ENCODE measurements around the gene CHAT.

CHAT gene

DNA sequence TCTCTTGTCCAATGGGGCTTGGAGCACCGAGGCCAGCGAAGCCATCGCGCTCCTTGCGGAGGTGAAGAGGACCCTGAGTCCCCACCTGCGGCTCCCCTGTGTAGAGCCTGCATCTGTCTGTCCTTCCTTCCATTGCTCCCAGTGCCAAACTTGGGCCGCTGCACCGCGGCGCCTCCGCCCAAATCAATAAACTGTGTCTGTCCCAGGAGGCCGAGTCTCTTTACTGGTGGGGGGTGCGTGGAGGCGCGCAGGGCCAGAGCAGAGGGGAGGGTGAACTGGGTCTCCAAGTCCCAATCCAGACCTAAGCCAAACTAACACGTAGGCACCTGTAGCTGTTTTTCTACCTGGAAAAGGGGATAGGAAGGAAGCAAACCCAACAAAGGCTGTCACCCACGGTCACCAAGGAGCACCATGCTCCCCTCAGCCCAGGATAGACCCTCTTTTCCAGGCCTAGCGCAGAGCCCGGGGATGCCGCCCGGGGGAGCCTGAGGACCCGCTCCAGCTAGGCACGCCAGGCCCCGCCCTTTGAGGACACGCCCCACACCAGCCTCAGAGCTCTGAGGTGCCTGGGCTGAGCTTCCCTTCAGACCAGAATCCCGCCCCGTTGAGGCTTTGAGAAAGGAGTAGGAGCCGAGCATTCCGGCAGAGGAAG, 1.2 kb upstream of the CHAT start:
- no peak for DNase-seq (ENCODE audit: low read depth)

DNA sequence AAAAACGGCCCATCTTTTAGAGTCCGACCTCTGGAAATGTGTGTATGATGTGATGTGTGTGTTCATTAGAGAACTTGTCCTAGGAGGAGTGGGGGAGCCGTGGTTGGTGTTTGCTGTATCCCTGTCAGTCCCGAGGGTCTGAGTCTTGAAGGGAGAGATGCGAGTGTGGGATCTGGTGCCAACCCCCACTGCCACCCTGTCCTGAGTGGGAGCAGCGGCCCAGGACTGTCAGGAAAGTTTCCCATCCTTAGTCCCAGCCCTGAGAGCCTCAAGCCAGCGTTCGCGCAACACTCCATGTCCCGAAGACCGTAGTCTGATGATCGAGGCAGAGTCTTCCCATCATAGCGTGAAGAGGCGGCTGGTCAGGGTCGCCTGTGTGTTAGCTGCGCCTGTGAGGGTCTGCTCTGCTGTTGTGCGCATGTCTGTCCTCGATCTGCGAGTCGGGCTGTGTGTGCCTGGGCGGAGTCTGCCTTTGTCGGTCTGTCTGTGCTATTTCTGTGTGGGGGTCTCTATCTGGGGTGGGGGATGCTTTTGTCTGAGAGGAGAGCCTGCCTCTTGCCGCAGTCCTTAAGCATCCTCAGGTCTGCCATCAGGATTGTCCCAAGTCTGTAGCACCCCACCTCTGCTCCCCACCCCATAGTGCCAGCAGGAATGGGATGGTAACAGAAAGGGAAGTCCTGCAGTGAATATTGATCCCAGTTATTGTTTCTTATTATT, 514 bp upstream of the CHAT start:
- no peak for DNase-seq (ENCODE audit: low read depth)

DNA sequence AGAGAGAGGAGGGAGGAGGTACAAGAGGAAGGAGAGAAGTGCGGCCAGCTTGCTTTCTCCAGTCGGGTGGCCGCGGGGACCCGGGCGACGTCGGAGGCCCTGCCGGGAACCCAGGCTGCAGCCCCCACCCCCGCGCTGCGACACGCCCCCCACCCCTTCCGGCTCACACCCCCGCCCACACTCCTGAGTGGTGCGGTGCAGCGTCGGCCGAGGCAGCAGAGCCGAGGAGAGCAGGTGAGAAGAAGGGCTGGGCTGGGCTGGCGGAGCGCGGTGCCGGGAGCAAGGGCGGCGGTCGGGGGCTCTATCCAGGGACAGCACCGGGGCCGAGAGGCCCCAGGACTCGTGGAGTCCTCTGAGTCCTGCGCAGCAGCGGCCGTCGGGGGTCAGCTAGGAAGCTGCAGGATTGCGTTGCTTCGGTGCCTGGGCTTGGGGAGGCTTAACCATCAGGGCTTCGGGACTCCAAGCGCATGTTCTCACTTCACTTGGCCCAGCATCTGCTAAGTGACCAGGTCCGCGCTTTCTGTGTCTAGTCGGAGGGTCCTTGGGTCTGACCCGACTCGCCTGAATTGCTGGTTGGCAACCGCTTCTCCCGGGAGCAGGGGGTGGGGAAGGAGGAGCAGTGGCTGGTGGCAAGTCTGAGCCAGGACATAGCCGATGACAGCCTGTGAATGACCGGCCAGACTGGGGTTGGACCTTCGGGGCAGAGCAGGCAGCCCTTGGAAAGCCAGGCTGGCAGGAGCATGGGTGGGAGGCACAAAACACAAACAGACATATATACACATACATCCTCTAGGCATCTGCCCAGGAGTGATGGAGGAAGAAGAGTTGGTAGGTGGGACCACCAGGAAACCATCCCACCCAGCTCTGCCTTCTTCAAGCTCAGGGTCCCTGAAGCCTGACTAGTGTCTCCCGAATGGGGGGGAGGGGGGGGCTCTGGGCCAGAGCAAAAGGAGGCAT, 683 bp downstream of the CHAT start:
- DNase-seq (ENCODE audit: low read depth), result no peak

DNA sequence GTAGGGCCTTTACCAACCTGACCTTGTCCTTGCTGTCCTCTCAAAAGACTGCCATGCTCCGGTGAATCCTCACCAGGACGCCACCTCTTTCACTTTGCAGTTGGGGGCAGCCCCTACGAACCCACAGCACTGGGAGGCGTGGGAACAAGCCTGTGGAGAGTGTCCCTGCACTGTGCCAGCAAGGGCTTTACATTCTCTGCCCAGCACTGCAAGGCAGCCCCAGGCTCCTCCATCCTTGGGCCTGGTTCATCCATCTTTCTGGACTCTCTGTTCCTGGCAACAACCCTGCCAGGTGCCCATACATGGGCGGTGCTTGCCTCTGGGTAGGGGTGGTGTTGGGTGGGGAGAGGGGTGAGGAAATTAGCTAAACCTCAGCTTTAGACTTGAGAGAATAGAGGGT, 1.4 kb downstream of the CHAT start:
- DNase-seq (ENCODE audit: low read depth), result no peak

DNA sequence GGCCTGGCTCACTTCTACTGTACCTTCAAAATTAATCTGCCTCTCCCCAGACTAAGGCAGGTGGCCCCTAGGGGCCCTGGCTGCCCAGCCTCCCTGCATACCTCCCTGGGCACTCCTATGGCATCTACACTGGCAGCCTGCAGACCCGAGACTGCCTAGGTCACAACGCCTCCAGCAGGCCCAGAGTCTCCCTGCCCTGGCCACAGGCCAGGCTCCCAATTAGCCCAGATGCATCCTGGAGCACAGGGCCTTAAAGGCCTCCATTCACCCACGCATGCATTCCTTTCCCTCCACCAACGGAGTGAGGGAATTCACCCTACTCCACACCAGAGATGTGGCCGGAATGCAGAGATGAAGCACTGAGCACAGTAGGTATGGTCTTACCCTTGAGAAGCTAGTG, 1.9 kb downstream of the CHAT start:
- DNase-seq (ENCODE audit: low read depth), result no peak

DNA sequence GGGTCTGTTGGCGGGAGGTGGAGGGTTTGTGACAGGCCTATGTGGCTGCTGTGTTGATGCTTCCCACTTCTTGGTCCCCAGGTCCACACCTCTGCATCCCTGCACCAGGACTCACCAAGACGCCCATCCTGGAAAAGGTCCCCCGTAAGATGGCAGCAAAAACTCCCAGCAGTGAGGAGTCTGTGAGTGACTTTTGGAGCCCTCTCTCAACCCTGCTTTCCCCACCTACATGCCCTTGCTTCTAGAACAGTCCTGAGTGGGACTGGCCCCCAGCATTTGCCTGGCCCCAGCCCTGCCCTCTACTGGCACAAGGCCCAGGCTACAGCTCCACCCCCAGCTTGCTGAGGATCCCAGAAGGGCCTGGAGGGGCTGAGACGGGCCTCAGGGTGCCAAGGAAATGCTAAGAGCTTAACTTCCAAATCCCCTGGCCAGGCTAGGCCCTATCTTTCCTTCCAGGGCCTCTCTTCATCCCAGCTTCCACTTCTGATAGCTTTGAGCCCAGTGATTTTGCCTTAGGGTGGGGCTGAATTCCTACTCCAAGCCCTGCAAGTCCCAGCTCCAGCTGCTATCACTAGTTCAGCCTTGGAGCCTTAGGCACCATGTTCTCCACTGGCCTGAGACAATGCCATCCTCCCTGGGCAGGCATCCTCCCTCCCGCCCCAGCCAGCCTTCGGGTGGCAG, 2.7 kb downstream of the CHAT start:
- no peak for DNase-seq (ENCODE audit: low read depth)

DNA sequence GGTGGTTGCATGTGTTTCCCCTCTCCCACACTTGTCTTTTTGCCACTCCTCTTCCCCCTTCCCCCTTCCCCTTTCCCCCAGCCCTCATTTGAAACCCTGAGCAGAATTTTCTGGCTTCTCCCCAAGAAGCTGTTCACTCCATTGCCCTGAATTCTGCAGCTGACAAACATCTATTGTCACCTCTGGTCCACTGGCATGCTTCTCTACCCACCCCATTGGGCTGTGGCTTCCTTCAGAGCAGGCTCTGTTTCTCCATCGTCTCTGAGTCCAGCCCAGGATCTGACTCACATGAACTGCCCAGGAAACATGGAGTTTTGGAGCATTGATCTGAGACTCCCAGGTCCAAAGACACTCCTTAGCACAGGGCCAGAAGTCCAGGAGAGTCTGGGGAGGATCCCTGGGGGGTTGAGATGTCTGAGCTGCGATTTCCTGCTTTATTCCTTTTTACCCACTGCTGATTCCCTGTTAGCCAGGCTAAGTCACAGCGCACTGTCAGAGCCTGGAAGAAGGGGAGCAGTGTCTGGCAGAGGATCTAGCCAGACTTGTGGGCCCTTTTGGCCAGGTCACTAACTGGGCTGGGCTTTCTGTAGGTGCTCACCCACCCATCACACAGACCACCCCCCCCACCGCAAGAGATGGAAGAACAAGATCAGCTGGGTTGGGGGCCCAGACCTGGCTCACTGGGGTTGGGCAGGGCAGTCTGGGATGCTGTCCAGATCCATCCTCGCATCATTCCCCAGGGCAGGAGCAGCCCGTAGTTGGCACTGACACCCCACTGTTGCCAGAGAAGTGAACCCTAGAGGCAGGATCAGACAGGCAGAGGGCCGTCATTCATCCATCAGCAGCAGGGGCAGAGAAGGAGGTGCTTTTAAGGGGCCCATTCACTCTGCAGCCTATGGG, 3.5 kb downstream of the CHAT start:
- DNase-seq (ENCODE audit: low read depth), result no peak

DNA sequence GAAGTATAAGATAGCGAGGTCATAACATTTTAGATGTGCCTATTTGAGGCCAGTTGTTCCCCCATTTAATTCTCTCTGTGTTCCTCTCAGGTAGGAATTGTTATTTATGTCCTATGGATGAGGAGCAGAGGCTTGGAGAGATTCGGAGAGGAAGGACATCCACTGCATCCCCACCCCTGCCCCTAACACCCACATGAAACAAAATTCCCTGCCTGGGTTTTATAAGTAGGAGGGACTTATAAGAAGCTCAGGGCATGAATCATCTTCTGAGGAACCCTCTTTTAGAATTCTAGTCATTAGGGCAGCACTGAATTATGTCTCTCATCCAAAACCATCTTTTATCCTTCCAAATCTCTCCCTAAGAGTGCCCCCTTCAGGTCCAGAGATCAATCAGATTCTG, 5.0 kb downstream of the CHAT start:
- no peak for DNase-seq (ENCODE audit: low read depth)

DNA sequence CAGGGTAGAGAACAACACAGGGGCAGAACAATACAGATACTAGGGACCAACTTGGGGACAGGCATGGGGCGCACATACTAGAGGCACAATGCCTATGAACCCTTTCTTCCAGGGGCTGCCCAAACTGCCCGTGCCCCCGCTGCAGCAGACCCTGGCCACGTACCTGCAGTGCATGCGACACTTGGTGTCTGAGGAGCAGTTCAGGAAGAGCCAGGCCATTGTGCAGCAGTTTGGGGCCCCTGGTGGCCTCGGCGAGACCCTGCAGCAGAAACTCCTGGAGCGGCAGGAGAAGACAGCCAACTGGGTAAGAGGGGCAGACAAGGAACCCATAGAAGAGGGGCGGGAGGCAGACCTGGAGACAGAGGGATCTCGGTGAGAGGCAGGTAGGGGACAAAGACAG, 5.8 kb downstream of the CHAT start:
- no peak for DNase-seq (ENCODE audit: low read depth)

DNA sequence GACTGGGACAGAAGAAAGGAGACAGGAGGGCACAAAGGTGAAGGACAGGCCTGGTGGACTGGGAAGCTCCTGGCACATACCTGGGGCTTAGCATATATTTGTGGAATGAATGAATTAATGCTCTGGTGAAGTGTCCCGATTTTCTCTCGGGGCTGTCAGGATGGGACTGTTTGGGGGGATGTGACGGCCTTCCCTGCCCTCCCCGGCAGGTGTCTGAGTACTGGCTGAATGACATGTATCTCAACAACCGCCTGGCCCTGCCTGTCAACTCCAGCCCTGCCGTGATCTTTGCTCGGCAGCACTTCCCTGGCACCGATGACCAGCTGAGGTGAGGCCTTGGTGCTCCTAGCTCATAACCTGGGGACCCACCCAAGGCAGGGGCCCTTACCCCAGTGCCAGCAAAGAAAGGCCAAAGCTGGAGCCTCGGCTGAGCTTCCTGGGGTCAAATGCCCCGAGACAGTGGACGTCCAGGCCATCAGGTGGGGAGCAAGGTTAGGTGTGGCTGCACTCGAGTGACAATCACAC, 6.5 kb downstream of the CHAT start:
- DNase-seq (ENCODE audit: low read depth), result no peak

DNA sequence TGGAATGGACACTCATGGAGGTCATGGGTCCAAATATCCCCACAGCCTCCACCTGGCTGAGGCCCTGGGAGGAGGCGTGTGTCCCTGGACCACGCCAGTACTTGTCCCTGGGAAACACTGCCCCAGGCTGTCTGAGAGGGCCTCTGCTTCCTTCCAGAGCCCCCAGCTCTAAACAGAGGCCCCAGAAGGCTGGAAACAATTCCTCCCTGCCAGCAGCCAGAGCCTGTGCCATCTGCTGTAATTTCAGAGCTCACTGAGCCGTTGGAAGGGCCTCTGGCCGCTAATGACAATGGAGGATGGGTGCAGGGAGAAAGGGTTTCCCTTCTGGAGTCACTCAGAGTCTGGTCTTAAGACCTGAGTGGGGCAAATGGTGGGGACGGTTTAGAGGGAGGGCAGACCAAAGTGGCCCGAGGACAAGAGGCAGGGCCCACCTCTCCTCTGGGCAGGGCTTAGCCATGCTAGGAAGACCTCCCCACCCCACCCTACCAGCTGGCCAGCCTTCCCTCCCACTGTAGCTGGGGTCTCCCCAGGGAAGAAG, 7.1 kb downstream of the CHAT start:
- no peak for DNase-seq (ENCODE audit: low read depth)

DNA sequence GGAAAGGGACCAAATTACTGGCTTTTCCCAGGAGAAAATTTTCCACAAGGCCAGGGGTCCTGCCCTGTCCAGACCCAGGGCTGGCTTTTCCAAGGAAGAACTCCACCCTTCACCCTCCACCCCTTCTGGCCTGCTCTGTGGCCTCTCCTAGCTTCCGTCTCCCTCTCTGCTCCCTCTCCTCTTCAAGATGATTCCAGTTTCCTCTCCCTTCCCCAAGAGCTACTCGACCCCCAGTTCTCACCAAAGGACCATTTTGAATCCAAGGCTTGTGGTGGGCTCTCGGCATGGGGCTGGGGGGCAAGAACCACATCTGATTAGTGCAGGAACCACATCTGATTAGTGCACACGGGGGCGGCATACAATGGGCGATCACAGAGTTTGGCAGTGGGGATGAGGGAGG, 7.7 kb downstream of the CHAT start:
- no peak for DNase-seq (ENCODE audit: low read depth)

DNA sequence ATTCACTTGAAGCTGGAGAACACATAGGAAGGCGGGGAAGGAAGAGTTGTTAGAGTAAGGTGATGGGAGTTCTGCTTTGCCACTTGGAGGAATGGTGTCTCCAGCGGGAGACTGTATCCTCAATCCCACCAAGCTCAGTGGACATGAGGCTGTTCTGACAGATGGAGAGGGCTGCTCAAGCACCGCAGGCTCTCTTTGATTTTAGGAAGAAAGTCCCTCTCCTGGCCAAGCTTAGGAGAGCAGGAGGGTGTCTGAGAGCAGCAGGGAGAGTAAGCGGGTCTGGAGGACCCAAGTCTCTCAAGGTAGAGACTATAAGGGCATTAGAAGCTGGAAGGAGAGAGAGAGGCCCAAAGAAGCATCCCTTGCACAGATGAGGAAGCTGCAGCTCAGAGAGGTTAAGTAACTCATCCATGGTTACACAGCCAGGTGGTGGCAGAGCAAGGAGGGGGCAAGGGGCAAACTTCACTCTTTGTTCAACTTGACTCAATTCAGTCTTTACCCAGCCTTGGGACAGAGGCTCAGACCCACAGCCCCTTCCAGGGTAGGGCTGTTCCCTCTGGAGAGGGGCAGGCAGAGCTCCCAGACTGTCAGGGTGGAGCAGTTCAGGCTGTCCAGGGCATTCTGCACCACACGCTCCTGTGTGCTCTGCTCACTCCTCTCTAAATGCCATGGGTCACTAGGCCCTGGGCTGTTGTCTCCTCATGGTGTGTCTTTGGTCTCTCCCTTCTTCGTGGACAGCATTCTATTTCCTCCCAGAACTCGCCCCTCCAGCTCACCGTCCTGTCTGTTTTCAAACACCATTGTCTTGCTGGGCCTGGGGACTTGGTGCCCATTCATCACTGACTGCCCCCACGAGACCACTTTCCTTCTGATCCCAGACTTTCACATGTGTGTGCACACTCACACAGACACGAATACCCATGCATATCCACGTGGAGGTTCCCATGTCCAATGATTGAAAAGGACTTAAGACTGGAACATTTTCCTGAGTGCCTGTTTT, 8.9 kb downstream of the CHAT start:
- no peak for DNase-seq (ENCODE audit: low read depth)

DNA sequence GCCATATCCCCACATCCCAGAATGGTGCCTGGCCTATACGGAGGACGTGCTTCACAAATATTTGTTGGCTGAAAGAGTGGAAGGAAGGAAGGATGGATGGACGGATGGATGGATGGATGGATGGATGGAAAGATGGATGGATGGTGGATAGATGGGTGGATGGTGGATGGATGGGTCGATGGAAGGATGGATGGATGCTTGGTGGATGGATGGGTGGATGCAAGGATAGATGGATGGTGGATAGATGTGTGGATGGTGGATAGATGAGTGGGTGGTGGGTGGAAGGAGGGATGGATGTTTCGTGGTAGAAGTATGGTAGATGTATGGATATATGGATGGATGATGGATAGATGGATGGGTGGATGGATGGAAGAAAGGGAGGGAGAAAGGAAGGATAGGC, 10.8 kb downstream of the CHAT start:
- DNase-seq (ENCODE audit: low read depth), result no peak

DNA sequence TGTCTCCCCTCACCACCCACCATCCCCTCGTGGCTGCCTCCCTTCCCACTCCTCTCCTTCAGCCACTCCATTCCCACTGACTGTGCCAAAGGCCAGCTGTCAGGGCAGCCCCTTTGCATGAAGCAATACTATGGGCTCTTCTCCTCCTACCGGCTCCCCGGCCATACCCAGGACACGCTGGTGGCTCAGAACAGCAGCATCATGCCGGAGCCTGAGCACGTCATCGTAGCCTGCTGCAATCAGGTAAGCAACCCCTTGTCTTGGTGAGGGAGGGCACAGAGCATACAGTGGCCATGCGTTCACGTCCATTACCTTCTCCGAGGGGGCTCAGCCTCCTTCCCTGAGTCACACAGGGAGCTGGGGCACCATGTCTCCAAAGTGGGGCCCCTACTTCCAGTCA, 11.6 kb downstream of the CHAT start:
- DNase-seq (ENCODE audit: low read depth), result no peak

DNA sequence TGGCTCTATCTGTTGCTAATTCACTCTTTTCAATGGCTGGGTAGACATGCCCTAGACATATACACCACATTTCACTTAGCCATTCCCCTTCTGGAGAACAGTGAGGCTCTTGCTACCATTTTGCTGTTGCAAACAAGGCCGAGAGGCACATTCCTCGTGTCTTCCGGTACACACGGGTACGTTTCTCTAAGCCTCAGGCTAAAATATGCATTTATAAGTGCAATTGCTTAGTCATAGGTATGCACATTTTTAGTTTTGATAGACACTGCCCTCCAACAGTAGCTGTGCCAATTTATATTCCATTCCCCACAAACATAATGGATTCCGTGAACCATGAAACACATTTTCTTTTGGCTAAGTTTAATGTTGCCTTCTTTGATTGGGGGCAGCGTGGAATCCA, 13.2 kb downstream of the CHAT start:
- DNase-seq (ENCODE audit: low read depth), result no peak

DNA sequence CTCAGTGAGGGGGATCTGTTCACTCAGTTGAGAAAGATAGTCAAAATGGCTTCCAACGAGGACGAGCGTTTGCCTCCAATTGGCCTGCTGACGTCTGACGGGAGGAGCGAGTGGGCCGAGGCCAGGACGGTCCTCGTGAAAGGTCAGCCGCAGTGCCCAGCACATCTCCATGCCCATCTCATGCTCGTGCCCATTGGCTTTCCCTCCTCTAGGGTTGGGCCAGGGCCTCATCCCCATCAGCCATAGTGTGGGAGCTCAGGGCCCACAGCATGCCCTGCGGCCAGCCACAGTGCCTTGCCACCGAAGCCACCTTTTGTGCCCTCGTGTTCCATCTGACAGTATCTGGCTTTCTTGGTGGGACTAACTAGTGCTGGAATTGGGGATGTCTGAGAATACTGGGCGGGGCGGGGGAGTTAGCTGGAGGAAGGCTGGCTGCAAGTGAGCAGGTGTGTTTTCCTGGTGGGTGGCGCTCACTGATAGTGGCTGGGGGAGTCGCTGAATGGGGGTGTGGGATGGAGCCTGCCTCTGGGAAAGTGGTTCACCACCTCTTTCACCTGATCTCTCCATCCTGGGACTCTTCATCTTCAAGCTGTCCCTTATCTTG, 13.9 kb downstream of the CHAT start:
- DNase-seq (ENCODE audit: low read depth), result no peak

DNA sequence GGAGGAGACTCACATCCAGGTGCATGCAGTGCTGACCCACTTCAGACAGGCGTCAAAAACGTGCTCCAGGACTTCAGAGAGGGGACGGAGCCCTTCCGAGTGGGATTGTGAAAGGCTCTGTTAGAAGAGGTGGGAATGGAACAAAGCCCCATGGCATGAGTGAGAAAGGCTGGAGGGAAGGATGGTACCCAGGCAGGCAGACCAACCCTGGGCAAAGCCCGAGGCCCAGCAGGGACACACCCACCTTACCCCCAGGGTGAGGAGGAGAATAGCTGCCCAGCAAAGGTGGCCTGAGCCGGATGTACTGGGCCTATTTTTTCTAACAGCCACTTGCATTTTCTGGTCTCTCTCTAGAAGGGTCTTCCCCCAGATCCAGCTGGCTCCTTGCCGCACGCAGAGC, 14.8 kb downstream of the CHAT start:
- no peak for DNase-seq (ENCODE audit: low read depth)

DNA sequence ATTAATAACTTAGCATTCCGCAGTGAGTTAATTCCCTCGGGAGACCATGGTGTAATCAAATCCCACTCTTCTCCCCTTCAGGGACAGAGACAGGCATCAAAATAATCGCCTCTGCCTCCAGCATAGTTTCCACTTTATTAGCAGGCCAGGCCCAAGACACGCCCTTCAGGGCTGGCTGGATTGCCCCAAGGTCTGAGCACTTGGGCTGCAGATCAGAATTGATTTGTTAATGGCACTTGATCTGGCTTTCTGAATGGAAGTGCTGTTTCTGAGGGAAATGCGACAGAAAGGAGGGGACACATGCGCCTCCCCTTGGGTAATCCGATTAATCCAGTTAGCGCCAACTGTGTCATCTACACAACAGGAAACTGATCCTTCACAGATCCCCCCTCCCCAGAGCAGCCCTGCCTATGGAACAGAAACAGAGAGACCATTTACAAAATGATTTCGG, 15.6 kb downstream of the CHAT start:
- no peak for DNase-seq (ENCODE audit: low read depth)

Data from non-pigmented ciliary epithelial cell (primary cell).